Activated CD8-positive, alpha-beta memory T cell treated with anti-CD3 and anti-CD28 coated beads, Interleukin-2, amount 50 U/mL, for 24 hours (primary cell): ENCODE data around the gene TNFRSF25.
"Not testable (repeated sequence)": the region's sequence is repeated elsewhere in the genome, so short reads cannot be mapped to it uniquely, and the experiment has no call there.

Experiments
- DNase-seq: peaks from one replicate; pipeline ENCODE4 v3.0.0-alpha.2; 2020; ENCODE audit errors: extremely low read depth

The TNFRSF25 gene

GRCh38 chr1:6470132-6471085, 4.4 kb upstream of the TNFRSF25 start:
- DNase-seq = no peak

GRCh38 chr1:6468729-6469461, 2.9 kb upstream of the TNFRSF25 start:
- DNase-seq = no peak

GRCh38 chr1:6467744-6468688, 2.0 kb upstream of the TNFRSF25 start:
- DNase-seq = no peak

GRCh38 chr1:6467224-6467623, 1.3 kb upstream of the TNFRSF25 start:
- no peak for DNase-seq

GRCh38 chr1:6466751-6467150, 778 bp upstream of the TNFRSF25 start:
- DNase-seq = no peak

- DNase-seq = no peak
Observed at GRCh38 chr1:6465461-6466005, 440 bp downstream of the TNFRSF25 start.

GRCh38 chr1:6464915-6465314, 1.1 kb downstream of the TNFRSF25 start:
- no peak for DNase-seq

- DNase-seq = no peak
Observed at GRCh38 chr1:6464514-6464836, 1.5 kb downstream of the TNFRSF25 start.

GRCh38 chr1:6463120-6463412, 2.9 kb downstream of the TNFRSF25 start:
- no peak for DNase-seq

- DNase-seq = no peak
Observed at GRCh38 chr1:6462412-6463119, 3.4 kb downstream of the TNFRSF25 start.

- DNase-seq = no peak
Observed at GRCh38 chr1:6461538-6462411, 4.2 kb downstream of the TNFRSF25 start.

GRCh38 chr1:6461051-6461530, 4.9 kb downstream of the TNFRSF25 start:
- no peak for DNase-seq

GRCh38 chr1:6460301-6461050, 5.5 kb downstream of the TNFRSF25 start:
- DNase-seq = peak; percentile 47

- no peak for DNase-seq
Observed at GRCh38 chr1:6459850-6460265, 6.1 kb downstream of the TNFRSF25 start.

- no peak for DNase-seq
Observed at GRCh38 chr1:6456800-6457466, 9.0 kb downstream of the TNFRSF25 start.

- DNase-seq = not testable (repeated sequence)
Observed at GRCh38 chr1:6455752-6456520, 10.0 kb downstream of the TNFRSF25 start.

GRCh38 chr1:6454856-6455751, 10.9 kb downstream of the TNFRSF25 start:
- no peak for DNase-seq
